Spinal cord (tissue), 10 donors: ENCODE data around the gene PLIN3. TPM values are rescaled to one million over a fixed set of nuclear protein-coding genes. Genes with fewer than 3 reads are reported as not detected.
"Not testable (repeated sequence)": the region's sequence is repeated elsewhere in the genome, so short reads cannot be mapped to it uniquely, and the experiment has no call there.

Experiments
- DNase-seq, 6 donors: peaks; one replicate each; pipeline versions ENCODE4 v3.0.0 to v3.0.0-alpha.2; 2013 to 2015; ENCODE audit warnings: low spot score in 6 of 6, low read depth in 4 of 6
- H3K27ac ChIP-seq: one replicate; pipeline ENCODE4 v1.5.1; 2013; ENCODE audit warnings: low read depth, low read length, control low read depth
- H3K27me3 ChIP-seq: one replicate; pipeline ENCODE4 v1.6.1; 2013; ENCODE audit warnings: low read length; ENCODE audit not compliant: control insufficient read depth, insufficient read depth
- H3K36me3 ChIP-seq: one replicate; pipeline ENCODE4 v1.6.1; 2013; ENCODE audit warnings: low read length; ENCODE audit not compliant: control insufficient read depth, insufficient read depth
- H3K4me1 ChIP-seq: one replicate; pipeline ENCODE4 v1.6.1; 2013; ENCODE audit warnings: low read length; ENCODE audit not compliant: control insufficient read depth, insufficient read depth
- H3K4me3 ChIP-seq: one replicate; pipeline ENCODE4 v1.5.1; 2013; ENCODE audit warnings: low read depth, low read length, control low read depth
- H3K9me3 ChIP-seq: one replicate; pipeline ENCODE4 v1.6.1; 2013; ENCODE audit warnings: low read length; ENCODE audit not compliant: control insufficient read depth, insufficient read depth
- WGBS: methylation state at CpG from one replicate; pipeline ENCODE4 v1.1.5; 2013; ENCODE audit warnings: missing lambda C conversion rate; ENCODE audit not compliant: insufficient coverage; 5-methylcytosine and 5-hydroxymethylcytosine counted together
- polyA plus RNA-seq, 2 donors: library from polyadenylated mRNA; unstranded; fragments of 120-200 nt; gene quantifications; one replicate each; pipeline ENCODE4 v1.2.1, GENCODE V29; 2013; ENCODE audit not compliant: insufficient read length in 2 of 2
- total RNA-seq, 2 donors: library from RNA; depleted of rRNA in 1 of 2; stranded (reverse); fragments of 120-200 nt in 1 of 2; fragments of >200 nt in 1 of 2; gene quantifications; one replicate each; pipeline versions ENCODE4 v1.2.3 to v1.2.4, GENCODE V29; 2013 to 2014
- donor health status: healthy.

The PLIN3 gene
- total and polyA plus RNA-seq, 4 donors, result 26.5 to 44.7 (median 35.6) TPM

GRCh38 chr19:4909897-4910593 is 42.6 kb upstream of the PLIN3 start:
- peak in 5 of 6 donors; percentile 84 to 97 (median 90) for DNase-seq
- Histone ChIP-seq H3K36me3 (peaks cover 3% of the 10 kb centered on the region), H3K27me3 (no peaks in the 10 kb centered on the region), H3K27ac (no peak overlapping the region), H3K4me1 (peaks cover 46% of the 10 kb centered on the region), H3K9me3 (no peaks in the 10 kb centered on the region), H3K4me3 (peak overlapping the region; percentile 52)
- 0% methylated on average over 81 of the region's 85 CpGs for WGBS

GRCh38 chr19:4909156-4909896 is 41.9 kb upstream of the PLIN3 start, which contains the start of gene UHRF1:
TSS of gene UHRF1 (plus strand) at chr19:4909501. CDS start at chr19:4910886, 1,385 bp downstream.
- H3K9me3 ChIP-seq, result no peaks in the 10 kb centered on the region
- H3K4me1 ChIP-seq, result peaks cover 39% of the 10 kb centered on the region
- 1% methylated on average over 85 of the region's 89 CpGs for WGBS
- H3K4me3 ChIP-seq, result peak within 1 kb of the TSS; percentile 52
- peak in 2 of 6 donors; percentile 48 to 66 for DNase-seq
- peaks cover 3% of the 10 kb centered on the region for H3K36me3 ChIP-seq
- H3K27me3 ChIP-seq, result no peaks in the 10 kb centered on the region
- H3K27ac ChIP-seq, result no peak within 1 kb of the TSS

- Histone ChIP-seq H3K4me3 (no peak overlapping the region), H3K9me3 (no peaks in the 10 kb centered on the region), H3K27ac (no peak overlapping the region), H3K27me3 (no peaks in the 10 kb centered on the region), H3K4me1 (peaks cover 33% of the 10 kb centered on the region), H3K36me3 (no peaks in the 10 kb centered on the region)
- whole genome bisulfite sequencing, result 59% methylated on average over 15 of the region's 15 CpGs
- DNase-seq, result no peak
Observed at GRCh38 chr19:4908781-4909155, 41.3 kb upstream of the PLIN3 start.

- no peaks in the 10 kb centered on the region for H3K36me3 ChIP-seq
- no peaks in the 10 kb centered on the region for H3K9me3 ChIP-seq
- no peak for DNase-seq
- peaks cover 32% of the 10 kb centered on the region for H3K4me1 ChIP-seq
- no peaks in the 10 kb centered on the region for H3K27me3 ChIP-seq
- no peak overlapping the region for H3K27ac ChIP-seq
- H3K4me3 ChIP-seq, result no peak overlapping the region
- WGBS, result 75% methylated on average over 5 of the region's 5 CpGs
Observed at GRCh38 chr19:4908360-4908759, 40.9 kb upstream of the PLIN3 start.

- H3K27me3 ChIP-seq, result no peaks in the 10 kb centered on the region
- no peak for DNase-seq
- peaks cover 29% of the 10 kb centered on the region for H3K4me1 ChIP-seq
- H3K36me3 ChIP-seq, result no peaks in the 10 kb centered on the region
- no peak overlapping the region for H3K27ac ChIP-seq
- no peaks in the 10 kb centered on the region for H3K9me3 ChIP-seq
- WGBS, result 78% methylated on average over 8 of the region's 8 CpGs
- no peak overlapping the region for H3K4me3 ChIP-seq
Observed at GRCh38 chr19:4906963-4907362, 39.5 kb upstream of the PLIN3 start.

- no peaks in the 10 kb centered on the region for H3K36me3 ChIP-seq
- peaks cover 12% of the 10 kb centered on the region for H3K4me1 ChIP-seq
- H3K4me3 ChIP-seq, result no peak overlapping the region
- no peaks in the 10 kb centered on the region for H3K27me3 ChIP-seq
- H3K27ac ChIP-seq, result no peak overlapping the region
- H3K9me3 ChIP-seq, result no peaks in the 10 kb centered on the region
- no peak for DNase-seq
- 86% methylated on average over 1 of the region's 3 CpGs for WGBS
Observed at GRCh38 chr19:4904481-4904880, 37.0 kb upstream of the PLIN3 start.

- no peaks in the 10 kb centered on the region for H3K9me3 ChIP-seq
- no peak within 1 kb of the TSS for H3K27ac ChIP-seq
- DNase-seq, result no peak
- no peak within 1 kb of the TSS for H3K4me3 ChIP-seq
- H3K4me1 ChIP-seq, result no peaks in the 10 kb centered on the region
- 100% methylated on average over 1 of the region's 7 CpGs for WGBS
- no peaks in the 10 kb centered on the region for H3K27me3 ChIP-seq
- H3K36me3 ChIP-seq, result no peaks in the 10 kb centered on the region
Observed at GRCh38 chr19:4902796-4903195, 35.3 kb upstream of the PLIN3 start, which contains the start of gene ARRDC5. TSS of gene ARRDC5 (minus strand) at chr19:4902896. CDS start at chr19:4902825, 71 bp downstream.

- not testable (repeated sequence) for H3K27ac ChIP-seq, H3K4me1 ChIP-seq, DNase-seq, H3K4me3 ChIP-seq, H3K9me3 ChIP-seq, H3K36me3 ChIP-seq, H3K27me3 ChIP-seq
- WGBS, result 89% methylated on average over 8 of the region's 13 CpGs
Observed at GRCh38 chr19:4900879-4901278, 33.4 kb upstream of the PLIN3 start.

- H3K27me3 ChIP-seq, result no peaks in the 10 kb centered on the region
- WGBS, result 87% methylated on average over 7 of the region's 7 CpGs
- peaks cover 4% of the 10 kb centered on the region for H3K4me1 ChIP-seq
- H3K27ac ChIP-seq, result no peak overlapping the region
- H3K4me3 ChIP-seq, result no peak overlapping the region
- H3K9me3 ChIP-seq, result no peaks in the 10 kb centered on the region
- no peaks in the 10 kb centered on the region for H3K36me3 ChIP-seq
- no peak for DNase-seq
Observed at GRCh38 chr19:4897146-4897545, 29.7 kb upstream of the PLIN3 start.

- no peaks in the 10 kb centered on the region for H3K36me3 ChIP-seq
- no peaks in the 10 kb centered on the region for H3K27me3 ChIP-seq
- no peak overlapping the region for H3K4me3 ChIP-seq
- H3K4me1 ChIP-seq, result peaks cover 4% of the 10 kb centered on the region
- H3K9me3 ChIP-seq, result no peaks in the 10 kb centered on the region
- H3K27ac ChIP-seq, result no peak overlapping the region
- DNase-seq, result no peak
- 89% methylated on average over 1 of the region's 3 CpGs for WGBS
Observed at GRCh38 chr19:4896372-4896771, 28.9 kb upstream of the PLIN3 start.
